BE2C (cell line): Measurements from ENCODE around the gene USP35.

Experiments used
- DNase-seq: peaks from one replicate; pipeline ENCODE4 v3.0.0-alpha.2; 2020
- H3K27me3 ChIP-seq: fragments of 250-450 bp; sonication (Bioruptor Pico); 2 replicates; pipeline ENCODE4 v1.5.1; 2020; ENCODE audit warnings: mild to moderate bottlenecking
- H3K36me3 ChIP-seq: fragments of 250-450 bp; sonication (Bioruptor Pico); 2 replicates; pipeline ENCODE4 v1.5.1; 2020; ENCODE audit warnings: mild to moderate bottlenecking
- H3K4me1 ChIP-seq: fragments of 250-450 bp; sonication (Bioruptor Pico); 2 replicates; pipeline ENCODE4 v1.5.1; 2020
- H3K4me3 ChIP-seq: 2 replicates; pipeline ENCODE4 v1.5.1; 2011; ENCODE audit warnings: low read depth, low read length
- H3K9me3 ChIP-seq: fragments of 250-450 bp; sonication (Bioruptor Pico); 2 replicates; pipeline ENCODE4 v1.5.1; 2020
- TF ChIP-seq, protein P1 (sequence below): IDR thresholded peaks from 2 replicates; pipeline ENCODE4 v1.5.1; 2012; ENCODE audit warnings: mild to moderate bottlenecking, low read depth, low read length

Gene USP35

DNA sequence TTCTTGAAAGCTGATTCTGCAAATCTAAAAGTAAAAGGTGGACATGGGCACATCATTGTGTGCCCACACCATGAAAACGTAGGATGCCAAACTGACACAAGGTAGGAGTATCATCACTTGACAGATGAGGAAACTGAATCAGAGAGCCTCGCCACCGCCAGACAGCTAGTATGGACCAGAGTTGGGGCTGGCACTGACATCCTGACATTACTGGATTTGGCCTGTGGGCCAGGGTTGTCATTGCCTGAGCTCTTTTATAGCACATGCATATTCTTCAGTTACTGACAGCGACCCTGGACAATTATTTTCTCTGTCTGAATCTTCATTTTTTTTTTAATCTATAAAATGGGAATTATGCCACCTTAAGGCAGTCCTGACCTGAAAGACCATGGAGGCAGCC is 16.5 kb downstream of the USP35 start:
- Histone ChIP-seq H3K27me3 (no peaks in the 10 kb centered on the region), H3K4me1 (peaks cover 5% of the 10 kb centered on the region), H3K36me3 (peaks cover 9% of the 10 kb centered on the region; the same call in 1 of the 2 replicates), H3K4me3 (no peak overlapping the region), H3K9me3 (no peaks in the 10 kb centered on the region)
- no peak for DNase-seq
- TF ChIP-seq, protein P1, sequence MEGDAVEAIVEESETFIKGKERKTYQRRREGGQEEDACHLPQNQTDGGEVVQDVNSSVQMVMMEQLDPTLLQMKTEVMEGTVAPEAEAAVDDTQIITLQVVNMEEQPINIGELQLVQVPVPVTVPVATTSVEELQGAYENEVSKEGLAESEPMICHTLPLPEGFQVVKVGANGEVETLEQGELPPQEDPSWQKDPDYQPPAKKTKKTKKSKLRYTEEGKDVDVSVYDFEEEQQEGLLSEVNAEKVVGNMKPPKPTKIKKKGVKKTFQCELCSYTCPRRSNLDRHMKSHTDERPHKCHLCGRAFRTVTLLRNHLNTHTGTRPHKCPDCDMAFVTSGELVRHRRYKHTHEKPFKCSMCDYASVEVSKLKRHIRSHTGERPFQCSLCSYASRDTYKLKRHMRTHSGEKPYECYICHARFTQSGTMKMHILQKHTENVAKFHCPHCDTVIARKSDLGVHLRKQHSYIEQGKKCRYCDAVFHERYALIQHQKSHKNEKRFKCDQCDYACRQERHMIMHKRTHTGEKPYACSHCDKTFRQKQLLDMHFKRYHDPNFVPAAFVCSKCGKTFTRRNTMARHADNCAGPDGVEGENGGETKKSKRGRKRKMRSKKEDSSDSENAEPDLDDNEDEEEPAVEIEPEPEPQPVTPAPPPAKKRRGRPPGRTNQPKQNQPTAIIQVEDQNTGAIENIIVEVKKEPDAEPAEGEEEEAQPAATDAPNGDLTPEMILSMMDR, result no peak

DNA sequence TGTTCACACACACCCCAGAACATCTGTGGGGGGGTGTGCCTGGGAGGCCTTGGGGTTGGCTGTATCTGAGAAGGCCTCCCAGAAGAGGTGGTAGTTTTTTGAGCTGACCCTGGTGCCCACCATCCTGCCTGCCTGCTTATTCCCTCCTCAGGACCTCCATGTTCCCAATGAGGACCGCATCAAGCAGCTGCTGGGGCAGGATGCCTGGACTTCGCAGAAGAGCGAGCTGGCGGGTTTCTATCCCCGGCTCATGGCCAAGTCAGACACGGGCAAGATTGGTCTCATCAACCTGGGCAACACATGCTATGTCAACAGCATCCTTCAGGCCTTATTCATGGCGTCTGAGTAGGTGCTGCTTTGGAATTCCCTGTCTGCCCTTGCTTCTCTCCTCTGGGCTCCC is 17.0 kb downstream of the USP35 start:
- Histone ChIP-seq H3K36me3 (peaks cover 13% of the 10 kb centered on the region; the same call in 1 of the 2 replicates), H3K9me3 (no peaks in the 10 kb centered on the region), H3K4me1 (peaks cover 5% of the 10 kb centered on the region), H3K4me3 (no peak overlapping the region), H3K27me3 (no peaks in the 10 kb centered on the region)
- no peak for DNase-seq
- TF ChIP-seq, protein P1, result no peak

DNA sequence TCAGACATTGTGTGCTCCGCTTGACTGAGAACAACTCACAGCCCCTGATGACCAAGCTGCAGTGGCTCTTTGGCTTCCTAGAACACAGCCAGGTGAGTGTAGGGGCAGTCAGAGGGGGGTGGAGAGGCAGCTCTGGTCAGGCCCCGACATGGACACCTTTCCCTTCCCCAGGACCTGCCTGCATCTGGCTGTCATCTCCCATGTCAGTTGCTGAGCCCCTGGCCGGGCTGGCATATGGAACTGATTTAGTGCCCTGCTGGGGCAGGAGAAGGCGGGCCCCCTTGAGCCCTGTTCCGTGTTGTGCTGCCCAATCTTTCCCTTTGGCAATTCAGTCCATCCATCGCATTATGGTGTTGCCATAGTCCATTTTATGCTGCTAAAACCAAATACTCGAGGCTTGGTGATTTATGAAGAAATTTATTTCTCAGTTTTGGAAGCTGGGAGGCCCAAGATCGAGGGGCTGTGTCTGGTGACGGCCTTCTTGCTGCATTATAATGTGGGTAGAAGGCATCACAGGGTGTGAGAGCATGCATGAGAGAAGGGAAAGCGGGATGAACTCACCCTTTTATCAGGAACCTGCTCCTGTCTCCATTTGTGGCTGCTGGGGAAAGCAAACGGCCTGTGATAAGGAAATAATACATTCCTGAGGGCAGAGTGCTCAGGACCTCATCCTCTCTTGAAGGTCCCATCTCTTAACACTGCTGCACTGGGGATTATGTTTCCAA is 19.0 kb downstream of the USP35 start:
- no peak for DNase-seq
- no peaks in the 10 kb centered on the region for H3K27me3 ChIP-seq
- no peaks in the 10 kb centered on the region for H3K9me3 ChIP-seq
- H3K36me3 ChIP-seq, result peaks cover 19% of the 10 kb centered on the region; the same call in 1 of the 2 replicates
- peaks cover 5% of the 10 kb centered on the region for H3K4me1 ChIP-seq
- H3K4me3 ChIP-seq, result no peak overlapping the region
- TF ChIP-seq, protein P1, result no peak

DNA sequence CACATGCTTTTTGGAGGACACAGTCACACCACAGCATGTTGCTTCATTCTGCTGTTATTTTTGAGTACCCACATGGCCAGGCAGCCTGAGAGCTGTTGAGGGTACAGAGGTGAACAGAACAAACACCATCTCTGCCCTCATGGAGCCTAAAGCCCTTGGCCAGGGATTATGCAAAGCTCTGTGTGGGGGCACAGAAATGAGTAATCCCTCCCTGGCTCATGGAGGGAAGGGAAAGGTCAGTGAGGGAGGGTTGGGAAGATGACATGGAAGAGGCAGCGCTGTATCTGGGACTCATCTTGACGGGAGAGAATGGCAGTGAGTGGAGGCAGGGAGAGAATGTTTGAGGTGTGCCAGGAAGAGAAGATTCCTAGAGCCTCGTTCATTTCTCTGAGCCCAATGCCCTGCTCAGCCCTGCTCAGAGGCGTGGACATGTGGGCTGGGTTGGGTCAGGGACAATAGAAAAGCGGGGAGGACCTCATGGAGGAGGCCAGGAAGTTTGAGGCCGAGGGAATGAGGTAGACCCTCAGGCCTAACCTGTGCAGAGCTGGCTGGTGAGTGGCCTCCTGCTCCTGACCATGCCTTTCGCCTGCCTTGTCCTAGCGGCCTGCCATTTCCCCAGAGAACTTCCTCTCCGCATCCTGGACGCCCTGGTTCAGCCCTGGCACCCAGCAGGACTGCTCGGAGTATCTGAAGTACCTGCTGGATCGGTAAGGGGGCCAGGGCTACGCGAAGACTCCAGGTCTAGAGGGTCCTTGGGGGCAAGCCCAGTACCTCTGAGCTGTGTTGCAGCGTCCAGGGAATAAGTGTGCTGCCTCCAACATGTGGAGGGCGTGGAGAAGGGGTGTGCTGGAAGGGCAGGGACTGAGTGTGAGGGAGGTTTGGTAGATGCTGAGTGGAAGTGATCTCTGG is 19.8 kb downstream of the USP35 start:
- no peak for DNase-seq
- TF ChIP-seq, protein P1, result no peak
- H3K4me1 ChIP-seq, result peaks cover 5% of the 10 kb centered on the region
- H3K4me3 ChIP-seq, result no peak overlapping the region
- no peaks in the 10 kb centered on the region for H3K27me3 ChIP-seq
- H3K9me3 ChIP-seq, result no peaks in the 10 kb centered on the region
- peaks cover 22% of the 10 kb centered on the region for H3K36me3 ChIP-seq

DNA sequence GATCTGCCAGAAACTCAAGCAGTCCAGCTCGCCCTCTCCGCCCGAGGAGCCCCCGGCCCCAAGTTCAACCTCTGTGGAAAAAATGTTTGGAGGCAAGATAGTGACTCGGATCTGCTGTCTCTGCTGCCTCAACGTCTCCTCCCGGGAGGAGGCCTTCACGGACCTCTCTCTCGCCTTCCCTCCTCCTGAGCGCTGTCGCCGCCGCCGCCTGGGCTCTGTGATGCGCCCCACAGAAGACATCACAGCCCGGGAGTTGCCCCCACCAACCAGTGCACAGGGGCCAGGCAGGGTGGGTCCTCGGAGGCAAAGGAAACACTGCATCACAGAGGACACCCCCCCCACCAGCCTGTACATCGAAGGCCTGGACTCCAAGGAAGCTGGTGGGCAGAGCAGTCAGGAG is 20.8 kb downstream of the USP35 start:
- TF ChIP-seq, protein P1, result no peak
- H3K4me1 ChIP-seq, result peaks cover 5% of the 10 kb centered on the region
- H3K27me3 ChIP-seq, result no peaks in the 10 kb centered on the region
- no peaks in the 10 kb centered on the region for H3K9me3 ChIP-seq
- no peak for DNase-seq
- H3K4me3 ChIP-seq, result no peak overlapping the region
- peaks cover 27% of the 10 kb centered on the region for H3K36me3 ChIP-seq
